A549 (cell line): ENCODE measurements around the gene TNFAIP8. TPM values are rescaled to one million over a fixed set of nuclear protein-coding genes. Genes with fewer than 3 reads are reported as not detected.

Source experiments
- ATAC-seq, 2 experiments: fragments of 200-7000 bp in 1 of 2; fragments of >200 bp in 1 of 2; cut with Nextera tagmentation in 1 of 2; cut with Tn5 transposase in 1 of 2; 3 replicates each; pipeline versions ENCODE4 v1.8.0 to v1.9.1; 2018 to 2020; ENCODE audit warnings: mild to moderate bottlenecking in 1 of 2, moderate library complexity in 1 of 2
- CTCF ChIA-PET: fragments of 300-600 bp; sonication (Branson Sonifier 250); formaldehyde crosslinking; extraction: SDS; loops from one replicate; lab custom pipeline; 2021; ENCODE audit warnings: antibody characterized with exemption, inconsistent platforms; lab: Yijun Ruan, JAX
- POLR2A ChIA-PET: fragments of 350-600 bp; formaldehyde crosslinking; extraction: SDS; loops from one replicate; lab custom pipeline; 2021; ENCODE audit warnings: antibody characterized with exemption, inconsistent platforms; lab: Yijun Ruan, JAX
- DNase-seq, 2 experiments: peaks; one replicate each; pipeline versions ENCODE4 v3.0.0 to v3.0.0-alpha.2; 2011 to 2016; ENCODE audit warnings: low read depth in 1 of 2, low spot score in 1 of 2
- FAIRE-seq: peaks from 2 replicates; lab custom pipeline; 2011; peaks lifted over from hg19 to GRCh38; lab: Jason Lieb, UNC
- H3K27ac ChIP-seq, 2 experiments: fragments of >200 bp; sonication (Bioruptor Twin); formaldehyde crosslinking; 3 replicates each; pipeline ENCODE4 v1.5.1; 2016 to 2017
- H3K4me1 ChIP-seq: fragments of >200 bp; sonication (Bioruptor Twin); formaldehyde crosslinking; 3 replicates; pipeline ENCODE4 v1.6.1; 2016
- H3K4me2 ChIP-seq: fragments of >200 bp; sonication (Bioruptor Twin); formaldehyde crosslinking; 3 replicates; pipeline ENCODE4 v1.6.1; 2016
- H3K4me3 ChIP-seq: fragments of >200 bp; sonication (Bioruptor Twin); formaldehyde crosslinking; 3 replicates; pipeline ENCODE4 v1.5.1; 2016
- H3K9me3 ChIP-seq: fragments of >200 bp; sonication (Bioruptor Twin); formaldehyde crosslinking; 3 replicates; pipeline ENCODE4 v1.6.1; 2016
- CBX2 ChIP-seq: fragments of 200-600 bp; sonication (generic); IDR thresholded peaks from 2 replicates; pipeline ENCODE4 v1.6.1; 2016; ENCODE audit warnings: low read depth, mild to moderate bottlenecking, borderline replicate concordance
- CHD4 ChIP-seq: fragments of 200-600 bp; sonication (generic); IDR thresholded peaks from 2 replicates; pipeline ENCODE4 v1.6.1; 2016; ENCODE audit warnings: antibody characterized with exemption, mild to moderate bottlenecking, borderline replicate concordance
- ESRRA ChIP-seq: fragments of 150-350 bp; IDR thresholded peaks from 2 replicates; pipeline ENCODE4 v1.6.1; 2014; ENCODE audit warnings: mild to moderate bottlenecking, low read length, borderline replicate concordance
- FOXS1 ChIP-seq: fragments of 250-450 bp; sonication (Bioruptor Pico); IDR thresholded peaks from 2 replicates; pipeline ENCODE4 v1.5.0; 2020; ENCODE audit warnings: mild to moderate bottlenecking, moderate library complexity
- HDAC2 ChIP-seq: fragments of 200-600 bp; sonication (generic); IDR thresholded peaks from 2 replicates; pipeline ENCODE4 v1.6.1; 2016
- HOXB13 ChIP-seq: fragments of 250-450 bp; sonication (Bioruptor Pico); IDR thresholded peaks from 2 replicates; pipeline ENCODE4 v1.5.0; 2020; ENCODE audit warnings: low read depth, mild to moderate bottlenecking, moderate library complexity
- HOXB5 ChIP-seq: fragments of 250-450 bp; sonication (Bioruptor Pico); IDR thresholded peaks from 2 replicates; pipeline ENCODE4 v1.5.0; 2020; ENCODE audit warnings: mild to moderate bottlenecking, moderate library complexity
- JUNB ChIP-seq: fragments of >200 bp; sonication (Bioruptor Twin); formaldehyde crosslinking; IDR thresholded peaks from 2 replicates; pipeline ENCODE4 v1.6.1; 2016
- KDM1A ChIP-seq: fragments of 200-600 bp; sonication (generic); IDR thresholded peaks from 2 replicates; pipeline ENCODE4 v1.6.1; 2016; ENCODE audit warnings: low read depth, mild to moderate bottlenecking
- MAFK ChIP-seq: fragments of 450-650 bp; IDR thresholded peaks from 2 replicates; pipeline ENCODE4 v1.6.1; 2014; ENCODE audit not compliant: partially characterized antibody
- MYC ChIP-seq: IDR thresholded peaks from 2 replicates; pipeline ENCODE4 v1.6.1; 2012; ENCODE audit warnings: mild to moderate bottlenecking, inconsistent platforms, low read length, improper control_type of control experiment, borderline replicate concordance
- NPAS2 ChIP-seq: fragments of 250-450 bp; sonication (Bioruptor Pico); IDR thresholded peaks from 2 replicates; pipeline ENCODE4 v1.8.0; 2022; ENCODE audit warnings: mild to moderate bottlenecking, moderate library complexity, borderline replicate concordance
- PHF8 ChIP-seq: fragments of 200-600 bp; sonication (generic); IDR thresholded peaks from 2 replicates; pipeline ENCODE4 v1.6.1; 2016; ENCODE audit warnings: low read depth, mild to moderate bottlenecking, antibody characterized with exemption, moderate library complexity, borderline replicate concordance
- RCOR1 ChIP-seq: fragments of 150-350 bp; IDR thresholded peaks from 2 replicates; pipeline ENCODE4 v1.6.1; 2014; ENCODE audit warnings: antibody characterized with exemption, low read length, low read depth
- TFCP2L1 ChIP-seq: fragments of 250-450 bp; sonication (Bioruptor Pico); IDR thresholded peaks from 2 replicates; pipeline ENCODE4 v1.5.0; 2021; ENCODE audit warnings: mild to moderate bottlenecking
- TP53 ChIP-seq: fragments of 250-450 bp; sonication (Bioruptor Pico); IDR thresholded peaks from 2 replicates; pipeline ENCODE4 v1.5.0; 2021; ENCODE audit warnings: mild to moderate bottlenecking, moderate library complexity
- ZNF302 ChIP-seq: fragments of 250-450 bp; sonication (Bioruptor Pico); IDR thresholded peaks from 2 replicates; pipeline ENCODE4 v1.9.0; 2021; ENCODE audit warnings: inconsistent platforms, mild to moderate bottlenecking, moderate library complexity
- ZSCAN20 ChIP-seq: fragments of 250-450 bp; sonication (Bioruptor Pico); IDR thresholded peaks from 2 replicates; pipeline ENCODE4 v1.8.0; 2022; ENCODE audit warnings: mild to moderate bottlenecking, moderate library complexity
- WGBS: methylation state at CpG from one replicate; pipeline ENCODE4 v1.1.6; 2017; ENCODE audit errors: missing lambda C conversion rate; 5-methylcytosine and 5-hydroxymethylcytosine counted together
- polyA plus RNA-seq, 4 experiments: library from polyadenylated mRNA; depleted of rRNA in 3 of 4; stranded (reverse); fragments of >200 nt; fragmentation: RNase III in 1 of 4; extraction: RNeasy Plus Mini Kit Qiagen cat#74134 plus additional on column Dnase treatment in 1 of 4; gene quantifications; 2 replicates in 3 of 4; 3 replicates in 1 of 4; pipeline ENCODE4 v1.2.3, GENCODE V29; 2011 to 2017
- TF ChIP-seq, protein P1 (sequence below): fragments of 250-450 bp; sonication (Bioruptor Pico); IDR thresholded peaks from 2 replicates; pipeline ENCODE4 v1.5.0; 2021; ENCODE audit warnings: mild to moderate bottlenecking, moderate library complexity, borderline replicate concordance
- TF ChIP-seq, protein P2 (sequence below): fragments of 150-350 bp; IDR thresholded peaks from 2 replicates; pipeline ENCODE4 v1.6.1; 2014; ENCODE audit warnings: low read depth, mild to moderate bottlenecking, low read length
- TF ChIP-seq, protein P3 (sequence below): IDR thresholded peaks from 2 replicates; pipeline ENCODE4 v1.6.1; 2012
- TF ChIP-seq, protein P4 (sequence below): fragments of >200 bp; sonication (Bioruptor Twin); formaldehyde crosslinking; IDR thresholded peaks from 3 replicates; pipeline ENCODE4 v1.6.1; 2016
- TF ChIP-seq, protein P5 (sequence below): fragments of >200 bp; sonication (Bioruptor Twin); formaldehyde crosslinking; IDR thresholded peaks from 2 replicates; pipeline ENCODE4 v1.6.1; 2016
- TF ChIP-seq, protein P6 (sequence below): fragments of >200 bp; sonication (Bioruptor Twin); formaldehyde crosslinking; IDR thresholded peaks from 3 replicates; pipeline ENCODE4 v1.5.1; 2016

The TNFAIP8 gene
- polyA plus RNA-seq, 2 of the 4 experiments (the other 2 are of a cell fraction): 34.9 to 35.7 TPM

DNA sequence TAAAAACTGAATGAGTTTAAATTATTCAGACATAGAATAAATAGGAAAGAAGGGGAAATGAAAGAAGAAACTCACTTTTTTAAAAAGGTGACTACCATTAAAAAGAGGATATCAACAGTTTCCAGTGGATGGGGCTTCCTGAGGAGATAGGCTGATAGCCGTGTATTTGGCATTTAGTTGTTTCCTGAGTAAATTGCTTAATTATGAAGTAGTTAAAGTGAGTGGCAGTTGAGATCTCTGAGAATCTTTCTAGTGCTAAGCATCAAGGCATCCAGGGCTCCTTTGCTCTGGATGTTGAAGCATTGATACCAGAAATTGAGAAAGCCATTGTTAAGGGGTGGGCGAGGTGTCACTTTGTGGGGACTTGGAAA is 2.7 kb downstream of the TNFAIP8 start:
- FAIRE-seq: no peak
- POLR2A ChIA-PET: no interaction called here
- ATAC-seq: no peak
- DNase-seq: no peak
- CTCF ChIA-PET: interaction anchor here (0.7 kb wide), 1 partner anchor 44 kb away, joined by 3 read pairs; no protein-coding TSS in a partner anchor
- Histone ChIP-seq H3K4me1 (peaks cover 17% of the 10 kb centered on the region), H3K4me3 (no peak overlapping the region)
- TF ChIP-seq, protein P1, sequence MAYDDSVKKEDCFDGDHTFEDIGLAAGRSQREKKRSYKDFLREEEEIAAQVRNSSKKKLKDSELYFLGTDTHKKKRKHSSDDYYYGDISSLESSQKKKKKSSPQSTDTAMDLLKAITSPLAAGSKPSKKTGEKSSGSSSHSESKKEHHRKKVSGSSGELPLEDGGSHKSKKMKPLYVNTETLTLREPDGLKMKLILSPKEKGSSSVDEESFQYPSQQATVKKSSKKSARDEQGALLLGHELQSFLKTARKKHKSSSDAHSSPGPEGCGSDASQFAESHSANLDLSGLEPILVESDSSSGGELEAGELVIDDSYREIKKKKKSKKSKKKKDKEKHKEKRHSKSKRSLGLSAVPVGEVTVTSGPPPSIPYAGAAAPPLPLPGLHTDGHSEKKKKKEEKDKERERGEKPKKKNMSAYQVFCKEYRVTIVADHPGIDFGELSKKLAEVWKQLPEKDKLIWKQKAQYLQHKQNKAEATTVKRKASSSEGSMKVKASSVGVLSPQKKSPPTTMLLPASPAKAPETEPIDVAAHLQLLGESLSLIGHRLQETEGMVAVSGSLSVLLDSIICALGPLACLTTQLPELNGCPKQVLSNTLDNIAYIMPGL (CRISPR knock-in tag): no peak
- TF ChIP-seq RCOR1 (no peak), CBX2 (no peak), NPAS2 (CRISPR knock-in tag) (no peak), TP53 (CRISPR knock-in tag) (no peak), HOXB5 (CRISPR knock-in tag) (no peak), HOXB13 (CRISPR knock-in tag) (no peak), ZNF302 (CRISPR knock-in tag) (no peak), HDAC2 (no peak), JUNB (no peak)
- TF ChIP-seq, protein P2, sequence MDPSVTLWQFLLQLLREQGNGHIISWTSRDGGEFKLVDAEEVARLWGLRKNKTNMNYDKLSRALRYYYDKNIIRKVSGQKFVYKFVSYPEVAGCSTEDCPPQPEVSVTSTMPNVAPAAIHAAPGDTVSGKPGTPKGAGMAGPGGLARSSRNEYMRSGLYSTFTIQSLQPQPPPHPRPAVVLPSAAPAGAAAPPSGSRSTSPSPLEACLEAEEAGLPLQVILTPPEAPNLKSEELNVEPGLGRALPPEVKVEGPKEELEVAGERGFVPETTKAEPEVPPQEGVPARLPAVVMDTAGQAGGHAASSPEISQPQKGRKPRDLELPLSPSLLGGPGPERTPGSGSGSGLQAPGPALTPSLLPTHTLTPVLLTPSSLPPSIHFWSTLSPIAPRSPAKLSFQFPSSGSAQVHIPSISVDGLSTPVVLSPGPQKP: no peak
- TF ChIP-seq, all 56 proteins: peak for 0
- 91% methylated on average over 2 of the region's 2 CpGs for whole genome bisulfite sequencing
- Histone ChIP-seq H3K4me2 (no peak overlapping the region), H3K27ac (no peak overlapping the region), H3K9me3 (no peaks in the 10 kb centered on the region)

DNA sequence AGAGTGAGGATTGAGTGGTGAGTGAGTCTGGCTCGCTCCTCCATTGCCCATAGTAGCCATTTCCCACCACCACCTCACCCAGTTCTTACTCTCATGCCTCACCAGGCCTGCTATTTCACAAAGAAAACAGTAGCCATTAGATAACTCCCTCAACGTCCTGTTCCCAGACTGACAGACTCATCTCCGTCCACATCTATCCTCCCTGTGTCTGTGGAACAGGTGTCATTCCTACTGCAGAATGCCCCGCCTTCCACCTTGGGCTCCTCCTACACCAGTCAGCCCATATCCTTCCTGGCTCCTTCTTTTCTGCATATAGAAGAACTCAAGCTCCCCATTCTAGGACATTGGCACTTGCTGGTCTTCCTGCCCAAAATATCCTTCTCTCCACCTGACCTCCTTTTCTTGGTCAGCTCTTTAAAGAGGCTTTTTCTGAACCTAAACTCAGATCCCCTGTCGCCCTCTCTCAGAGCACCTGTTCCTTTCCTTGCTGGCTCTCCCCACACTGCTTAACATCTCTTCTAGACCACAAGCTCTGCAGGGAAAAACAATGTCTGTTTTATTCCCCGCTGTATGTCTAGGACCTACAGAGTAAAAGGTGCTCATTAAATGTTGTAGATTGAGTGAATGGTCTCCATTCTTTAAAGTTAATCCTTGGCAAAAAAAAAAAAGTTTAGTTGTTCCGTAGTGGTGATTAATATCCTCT is 3.2 kb downstream of the TNFAIP8 start:
- CTCF ChIA-PET: interaction anchor here (0.7 to 1.4 kb wide), 2 partner anchors 17 to 371 kb away, joined by 3 to 4 read pairs; partner anchors contain the start of gene DTWD2
- 82% methylated on average over 7 of the region's 7 CpGs for WGBS
- FAIRE-seq (no peak), ATAC-seq (no peak; a peak in 1 of 6 replicates), DNase-seq (no peak)
- POLR2A ChIA-PET: no interaction called here
- Histone ChIP-seq H3K9me3 (no peaks in the 10 kb centered on the region), H3K4me2 (no peak overlapping the region), H3K4me1 (peaks cover 17% of the 10 kb centered on the region), H3K27ac (no peak overlapping the region), H3K4me3 (no peak overlapping the region)
- TF ChIP-seq, protein P3, sequence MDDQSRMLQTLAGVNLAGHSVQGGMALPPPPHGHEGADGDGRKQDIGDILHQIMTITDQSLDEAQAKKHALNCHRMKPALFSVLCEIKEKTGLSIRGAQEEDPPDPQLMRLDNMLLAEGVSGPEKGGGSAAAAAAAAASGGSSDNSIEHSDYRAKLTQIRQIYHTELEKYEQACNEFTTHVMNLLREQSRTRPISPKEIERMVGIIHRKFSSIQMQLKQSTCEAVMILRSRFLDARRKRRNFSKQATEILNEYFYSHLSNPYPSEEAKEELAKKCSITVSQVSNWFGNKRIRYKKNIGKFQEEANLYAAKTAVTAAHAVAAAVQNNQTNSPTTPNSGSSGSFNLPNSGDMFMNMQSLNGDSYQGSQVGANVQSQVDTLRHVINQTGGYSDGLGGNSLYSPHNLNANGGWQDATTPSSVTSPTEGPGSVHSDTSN: no peak
- TF ChIP-seq PHF8 (no peak), ESRRA (no peak), MAFK (no peak), CHD4 (no peak), NPAS2 (CRISPR knock-in tag) (no peak), ZSCAN20 (CRISPR knock-in tag) (no peak), TFCP2L1 (CRISPR knock-in tag) (no peak), HOXB5 (CRISPR knock-in tag) (no peak), MYC (no peak), KDM1A (no peak), FOXS1 (no peak)
- TF ChIP-seq, protein P4, sequence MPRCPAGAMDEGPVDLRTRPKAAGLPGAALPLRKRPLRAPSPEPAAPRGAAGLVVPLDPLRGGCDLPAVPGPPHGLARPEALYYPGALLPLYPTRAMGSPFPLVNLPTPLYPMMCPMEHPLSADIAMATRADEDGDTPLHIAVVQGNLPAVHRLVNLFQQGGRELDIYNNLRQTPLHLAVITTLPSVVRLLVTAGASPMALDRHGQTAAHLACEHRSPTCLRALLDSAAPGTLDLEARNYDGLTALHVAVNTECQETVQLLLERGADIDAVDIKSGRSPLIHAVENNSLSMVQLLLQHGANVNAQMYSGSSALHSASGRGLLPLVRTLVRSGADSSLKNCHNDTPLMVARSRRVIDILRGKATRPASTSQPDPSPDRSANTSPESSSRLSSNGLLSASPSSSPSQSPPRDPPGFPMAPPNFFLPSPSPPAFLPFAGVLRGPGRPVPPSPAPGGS: no peak
- TF ChIP-seq, protein P5, sequence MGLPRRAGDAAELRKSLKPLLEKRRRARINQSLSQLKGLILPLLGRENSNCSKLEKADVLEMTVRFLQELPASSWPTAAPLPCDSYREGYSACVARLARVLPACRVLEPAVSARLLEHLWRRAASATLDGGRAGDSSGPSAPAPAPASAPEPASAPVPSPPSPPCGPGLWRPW: no peak
- TF ChIP-seq, protein P6, sequence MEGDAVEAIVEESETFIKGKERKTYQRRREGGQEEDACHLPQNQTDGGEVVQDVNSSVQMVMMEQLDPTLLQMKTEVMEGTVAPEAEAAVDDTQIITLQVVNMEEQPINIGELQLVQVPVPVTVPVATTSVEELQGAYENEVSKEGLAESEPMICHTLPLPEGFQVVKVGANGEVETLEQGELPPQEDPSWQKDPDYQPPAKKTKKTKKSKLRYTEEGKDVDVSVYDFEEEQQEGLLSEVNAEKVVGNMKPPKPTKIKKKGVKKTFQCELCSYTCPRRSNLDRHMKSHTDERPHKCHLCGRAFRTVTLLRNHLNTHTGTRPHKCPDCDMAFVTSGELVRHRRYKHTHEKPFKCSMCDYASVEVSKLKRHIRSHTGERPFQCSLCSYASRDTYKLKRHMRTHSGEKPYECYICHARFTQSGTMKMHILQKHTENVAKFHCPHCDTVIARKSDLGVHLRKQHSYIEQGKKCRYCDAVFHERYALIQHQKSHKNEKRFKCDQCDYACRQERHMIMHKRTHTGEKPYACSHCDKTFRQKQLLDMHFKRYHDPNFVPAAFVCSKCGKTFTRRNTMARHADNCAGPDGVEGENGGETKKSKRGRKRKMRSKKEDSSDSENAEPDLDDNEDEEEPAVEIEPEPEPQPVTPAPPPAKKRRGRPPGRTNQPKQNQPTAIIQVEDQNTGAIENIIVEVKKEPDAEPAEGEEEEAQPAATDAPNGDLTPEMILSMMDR: no peak
- TF ChIP-seq, protein P2: no peak
